ENCODE measurements around the gene GLI2.

The GLI2 gene

GRCh38 chr2:120771111-120771780, 35.6 kb downstream of the GLI2 start:
- peaks cover 30% of the 10 kb centered on the region for H3K4me1 ChIP-seq (ENCODE audit: control insufficient read depth, insufficient read depth, low read length)
- no peak overlapping the region for H3K4me3 ChIP-seq (ENCODE audit: low read length in 2 of 2)
- no peaks in the 10 kb centered on the region for H3K36me3 ChIP-seq (ENCODE audit: control insufficient read depth in 2 of 2, insufficient read depth in 2 of 2, low read length in 2 of 2)
- H3K9me3 ChIP-seq (ENCODE audit: control insufficient read depth in 2 of 2, low read length in 2 of 2): no peaks in the 10 kb centered on the region
- peaks cover 0 to 2% of the 10 kb centered on the region in 2 donors for H3K27me3 ChIP-seq (ENCODE audit: control insufficient read depth in 1 of 2, insufficient read depth in 2 of 2, low read length in 2 of 2)
- H3K27ac ChIP-seq (ENCODE audit: low read length): no peak overlapping the region
- no peak overlapping the region for H3K9ac ChIP-seq (ENCODE audit: low read length in 2 of 2)

GRCh38 chr2:120771781-120772208, 36.1 kb downstream of the GLI2 start:
- H3K27ac ChIP-seq (ENCODE audit: low read length): no peak overlapping the region

GRCh38 chr2:120772261-120772660, 36.6 kb downstream of the GLI2 start:
- peaks cover 0 to 2% of the 10 kb centered on the region in 2 donors for H3K27me3 ChIP-seq (ENCODE audit: control insufficient read depth in 1 of 2, insufficient read depth in 2 of 2, low read length in 2 of 2)
- H3K9me3 ChIP-seq (ENCODE audit: control insufficient read depth in 2 of 2, low read length in 2 of 2): no peaks in the 10 kb centered on the region
- no peaks in the 10 kb centered on the region for H3K36me3 ChIP-seq (ENCODE audit: control insufficient read depth in 2 of 2, insufficient read depth in 2 of 2, low read length in 2 of 2)
- no peak overlapping the region for H3K9ac ChIP-seq (ENCODE audit: low read length in 2 of 2)
- H3K27ac ChIP-seq (ENCODE audit: low read length): no peak overlapping the region
- peaks cover 24% of the 10 kb centered on the region for H3K4me1 ChIP-seq (ENCODE audit: control insufficient read depth, insufficient read depth, low read length)
- no peak overlapping the region for H3K4me3 ChIP-seq (ENCODE audit: low read length in 2 of 2)

More at GRCh38 chr2:120771781-120772208, 36.1 kb downstream of the GLI2 start:
- peaks cover 0 to 2% of the 10 kb centered on the region in 2 donors for H3K27me3 ChIP-seq (ENCODE audit: control insufficient read depth in 1 of 2, insufficient read depth in 2 of 2, low read length in 2 of 2)
- no peak overlapping the region for H3K4me3 ChIP-seq (ENCODE audit: low read length in 2 of 2)
- H3K9me3 ChIP-seq (ENCODE audit: control insufficient read depth in 2 of 2, low read length in 2 of 2): no peaks in the 10 kb centered on the region
- no peak overlapping the region for H3K9ac ChIP-seq (ENCODE audit: low read length in 2 of 2)
- H3K36me3 ChIP-seq (ENCODE audit: control insufficient read depth in 2 of 2, insufficient read depth in 2 of 2, low read length in 2 of 2): no peaks in the 10 kb centered on the region
- peaks cover 26% of the 10 kb centered on the region for H3K4me1 ChIP-seq (ENCODE audit: control insufficient read depth, insufficient read depth, low read length)

- no peaks in the 10 kb centered on the region for H3K36me3 ChIP-seq (ENCODE audit: control insufficient read depth in 2 of 2, insufficient read depth in 2 of 2, low read length in 2 of 2)
- H3K4me1 ChIP-seq (ENCODE audit: control insufficient read depth, insufficient read depth, low read length): peaks cover 22% of the 10 kb centered on the region
- H3K4me3 ChIP-seq (ENCODE audit: low read length in 2 of 2): no peak overlapping the region
- peaks cover 0 to 2% of the 10 kb centered on the region in 2 donors for H3K27me3 ChIP-seq (ENCODE audit: control insufficient read depth in 1 of 2, insufficient read depth in 2 of 2, low read length in 2 of 2)
- no peak overlapping the region for H3K9ac ChIP-seq (ENCODE audit: low read length in 2 of 2)
- no peaks in the 10 kb centered on the region for H3K9me3 ChIP-seq (ENCODE audit: control insufficient read depth in 2 of 2, low read length in 2 of 2)
- H3K27ac ChIP-seq (ENCODE audit: low read length): no peak overlapping the region
Observed at GRCh38 chr2:120773186-120773800, 37.6 kb downstream of the GLI2 start.

GRCh38 chr2:120774557-120775160, 39.0 kb downstream of the GLI2 start:
- Histone ChIP-seq H3K27me3 (ENCODE audit: control insufficient read depth in 1 of 2, insufficient read depth in 2 of 2, low read length in 2 of 2) (peaks cover 0 to under 1% of the 10 kb centered on the region in 2 donors), H3K27ac (ENCODE audit: low read length) (no peak overlapping the region), H3K4me1 (ENCODE audit: control insufficient read depth, insufficient read depth, low read length) (peaks cover 20% of the 10 kb centered on the region), H3K36me3 (ENCODE audit: control insufficient read depth in 2 of 2, insufficient read depth in 2 of 2, low read length in 2 of 2) (no peaks in the 10 kb centered on the region), H3K9ac (ENCODE audit: low read length in 2 of 2) (no peak overlapping the region), H3K4me3 (ENCODE audit: low read length in 2 of 2) (no peak overlapping the region), H3K9me3 (ENCODE audit: control insufficient read depth in 2 of 2, low read length in 2 of 2) (no peaks in the 10 kb centered on the region)

GRCh38 chr2:120775194-120775593, 39.5 kb downstream of the GLI2 start:
- Histone ChIP-seq H3K4me1 (ENCODE audit: control insufficient read depth, insufficient read depth, low read length) (peaks cover 24% of the 10 kb centered on the region), H3K27ac (ENCODE audit: low read length) (no peak overlapping the region), H3K9me3 (ENCODE audit: control insufficient read depth in 2 of 2, low read length in 2 of 2) (no peaks in the 10 kb centered on the region), H3K27me3 (ENCODE audit: control insufficient read depth in 1 of 2, insufficient read depth in 2 of 2, low read length in 2 of 2) (no peaks in the 10 kb centered on the region), H3K36me3 (ENCODE audit: control insufficient read depth in 2 of 2, insufficient read depth in 2 of 2, low read length in 2 of 2) (no peaks in the 10 kb centered on the region), H3K9ac (ENCODE audit: low read length in 2 of 2) (no peak overlapping the region), H3K4me3 (ENCODE audit: low read length in 2 of 2) (no peak overlapping the region)

- H3K4me3 ChIP-seq (ENCODE audit: low read length in 2 of 2): no peak overlapping the region
- H3K27me3 ChIP-seq (ENCODE audit: control insufficient read depth in 1 of 2, insufficient read depth in 2 of 2, low read length in 2 of 2): no peaks in the 10 kb centered on the region
- no peaks in the 10 kb centered on the region for H3K36me3 ChIP-seq (ENCODE audit: control insufficient read depth in 2 of 2, insufficient read depth in 2 of 2, low read length in 2 of 2)
- H3K9me3 ChIP-seq (ENCODE audit: control insufficient read depth in 2 of 2, low read length in 2 of 2): no peaks in the 10 kb centered on the region
- no peak overlapping the region for H3K9ac ChIP-seq (ENCODE audit: low read length in 2 of 2)
- H3K27ac ChIP-seq (ENCODE audit: low read length): no peak overlapping the region
- H3K4me1 ChIP-seq (ENCODE audit: control insufficient read depth, insufficient read depth, low read length): peaks cover 22% of the 10 kb centered on the region
Observed at GRCh38 chr2:120775801-120776589, 40.3 kb downstream of the GLI2 start.

GRCh38 chr2:120776649-120777048, 41.0 kb downstream of the GLI2 start:
- H3K4me1 ChIP-seq (ENCODE audit: control insufficient read depth, insufficient read depth, low read length): peaks cover 17% of the 10 kb centered on the region

GRCh38 chr2:120777170-120777751, 41.6 kb downstream of the GLI2 start:
- Histone ChIP-seq H3K9me3 (ENCODE audit: control insufficient read depth in 2 of 2, low read length in 2 of 2) (no peaks in the 10 kb centered on the region), H3K4me3 (ENCODE audit: low read length in 2 of 2) (no peak overlapping the region), H3K27me3 (ENCODE audit: control insufficient read depth in 1 of 2, insufficient read depth in 2 of 2, low read length in 2 of 2) (no peaks in the 10 kb centered on the region), H3K36me3 (ENCODE audit: control insufficient read depth in 2 of 2, insufficient read depth in 2 of 2, low read length in 2 of 2) (no peaks in the 10 kb centered on the region), H3K9ac (ENCODE audit: low read length in 2 of 2) (no peak overlapping the region), H3K4me1 (ENCODE audit: control insufficient read depth, insufficient read depth, low read length) (peaks cover 11% of the 10 kb centered on the region), H3K27ac (ENCODE audit: low read length) (no peak overlapping the region)

More at GRCh38 chr2:120776649-120777048, 41.0 kb downstream of the GLI2 start:
- H3K27ac ChIP-seq (ENCODE audit: low read length): no peak overlapping the region
- no peaks in the 10 kb centered on the region for H3K9me3 ChIP-seq (ENCODE audit: control insufficient read depth in 2 of 2, low read length in 2 of 2)
- H3K27me3 ChIP-seq (ENCODE audit: control insufficient read depth in 1 of 2, insufficient read depth in 2 of 2, low read length in 2 of 2): no peaks in the 10 kb centered on the region
- H3K36me3 ChIP-seq (ENCODE audit: control insufficient read depth in 2 of 2, insufficient read depth in 2 of 2, low read length in 2 of 2): no peaks in the 10 kb centered on the region
- no peak overlapping the region for H3K9ac ChIP-seq (ENCODE audit: low read length in 2 of 2)
- no peak overlapping the region for H3K4me3 ChIP-seq (ENCODE audit: low read length in 2 of 2)

GRCh38 chr2:120777787-120778186, 42.1 kb downstream of the GLI2 start:
- Histone ChIP-seq H3K4me3 (ENCODE audit: low read length in 2 of 2) (no peak overlapping the region), H3K27me3 (ENCODE audit: control insufficient read depth in 1 of 2, insufficient read depth in 2 of 2, low read length in 2 of 2) (no peaks in the 10 kb centered on the region), H3K4me1 (ENCODE audit: control insufficient read depth, insufficient read depth, low read length) (peaks cover 8% of the 10 kb centered on the region), H3K9me3 (ENCODE audit: control insufficient read depth in 2 of 2, low read length in 2 of 2) (no peaks in the 10 kb centered on the region), H3K27ac (ENCODE audit: low read length) (no peak overlapping the region), H3K36me3 (ENCODE audit: control insufficient read depth in 2 of 2, insufficient read depth in 2 of 2, low read length in 2 of 2) (no peaks in the 10 kb centered on the region), H3K9ac (ENCODE audit: low read length in 2 of 2) (no peak overlapping the region)
